Natural killer cell (primary cell): Measurements from ENCODE around the gene WDR49. TPM values are rescaled to one million over a fixed set of nuclear protein-coding genes. Genes with fewer than 3 reads are reported as not detected.

Source experiments
- ATAC-seq, 3 donors: fragments of 150-1000 bp in 2 of 3; fragments of 200-7000 bp in 1 of 3; cut with Tn5 transposase; 1 replicate in 1 of 3; 2 replicates in 2 of 3; pipeline ENCODE4 v1.10.0; 2021; ENCODE audit warnings: mild to moderate bottlenecking in 2 of 3, moderate library complexity in 2 of 3
- DNase-seq, 2 donors: peaks; one replicate each; pipeline versions ENCODE4 v3.0.0 to v3.0.0-alpha.2; 2013 to 2021; ENCODE audit warnings: mixed read lengths in 1 of 2
- H3K27ac ChIP-seq: one replicate; pipeline ENCODE4 v1.5.1; 2013; ENCODE audit warnings: mild to moderate bottlenecking, low read length
- H3K27me3 ChIP-seq: one replicate; pipeline ENCODE4 v1.6.1; 2013; ENCODE audit warnings: low read length; ENCODE audit not compliant: control insufficient read depth, insufficient read depth
- H3K36me3 ChIP-seq: one replicate; pipeline ENCODE4 v1.6.1; 2013; ENCODE audit warnings: low read length; ENCODE audit not compliant: control insufficient read depth, insufficient read depth
- H3K4me1 ChIP-seq: one replicate; pipeline ENCODE4 v1.6.1; 2013; ENCODE audit warnings: low read length; ENCODE audit not compliant: control insufficient read depth, insufficient read depth
- H3K4me3 ChIP-seq: one replicate; pipeline ENCODE4 v1.5.1; 2013; ENCODE audit warnings: low read length
- H3K9me3 ChIP-seq: one replicate; pipeline ENCODE4 v1.6.1; 2013; ENCODE audit warnings: low read length; ENCODE audit not compliant: control insufficient read depth, insufficient read depth
- H3K27ac Mint-ChIP-seq, 2 donors: one replicate each; pipeline ENCODE4 v1.8.0; 2022; ENCODE audit warnings: mild to moderate bottlenecking in 2 of 2, mixed read lengths in 2 of 2, moderate library complexity in 1 of 2
- H3K27me3 Mint-ChIP-seq, 2 donors: one replicate each; pipeline ENCODE4 v1.8.0; 2022; ENCODE audit warnings: low read depth in 2 of 2, mixed read lengths in 2 of 2
- H3K36me3 Mint-ChIP-seq: one replicate; pipeline ENCODE4 v1.8.0; 2022; ENCODE audit warnings: mixed read lengths
- H3K4me1 Mint-ChIP-seq, 2 donors: one replicate each; pipeline ENCODE4 v1.8.0; 2022; ENCODE audit warnings: mixed read lengths in 2 of 2
- H3K4me3 Mint-ChIP-seq: one replicate; pipeline ENCODE4 v1.8.0; 2022; ENCODE audit warnings: mild to moderate bottlenecking, moderate library complexity, mixed read lengths
- H3K9me3 Mint-ChIP-seq, 2 donors: one replicate each; pipeline ENCODE4 v1.8.0; 2022; ENCODE audit warnings: mixed read lengths in 2 of 2
- CTCF ChIP-seq: fragments of 200-600 bp; IDR thresholded peaks from one replicate; pipeline ENCODE4 v1.8.0; 2022; ENCODE audit warnings: antibody characterized with exemption
- WGBS: methylation state at CpG from one replicate; pipeline ENCODE4 v1.1.7; 2013; ENCODE audit warnings: missing lambda C conversion rate; ENCODE audit not compliant: insufficient coverage; 5-methylcytosine and 5-hydroxymethylcytosine counted together
- intact Hi-C: fragments of 100-400 bp; cut with micrococcal nuclease; formaldehyde crosslinking; loops from one replicate; pipeline ENCODE4 v1.14.2; 2022
- total RNA-seq, 4 donors: library from RNA; stranded (reverse); fragments of 120-200 nt in 1 of 4; gene quantifications; one replicate each; pipeline versions ENCODE4 v1.2.3 to v1.2.4, GENCODE V29; 2013 to 2022

The WDR49 gene
- total RNA-seq, 3 donors from 2014 or later (not counting 1 experiment from before 2014, with no cell fraction given): 1.4 to 1.9 (median 1.5) TPM

GRCh38 chr3:167456157-167456799 lies 197.5 kb downstream of the WDR49 start:
- Mint-ChIP-seq H3K9me3 (peaks cover 2 to 3% of the 10 kb centered on the region in 2 donors), H3K36me3 (no peaks in the 10 kb centered on the region), H3K4me3 (no peak overlapping the region), H3K4me1 (no peaks in the 10 kb centered on the region), H3K27ac (no peak overlapping the region), H3K27me3 (no peaks in the 10 kb centered on the region)
- H3K27me3 ChIP-seq: no peaks in the 10 kb centered on the region
- H3K9me3 ChIP-seq: no peaks in the 10 kb centered on the region
- 74% methylated on average over 5 of the region's 6 CpGs for WGBS
- H3K36me3 ChIP-seq: no peaks in the 10 kb centered on the region
- intact Hi-C loops: no loop called here
- H3K27ac ChIP-seq: no peak overlapping the region
- H3K4me1 ChIP-seq: no peaks in the 10 kb centered on the region
- H3K4me3 ChIP-seq: no peak overlapping the region
- no peak for TF ChIP-seq CTCF
- DNase-seq (no peak), ATAC-seq (no peak)

- no peaks in the 10 kb centered on the region for H3K36me3 Mint-ChIP-seq
- Histone ChIP-seq H3K9me3 (no peaks in the 10 kb centered on the region), H3K27ac (no peak overlapping the region), H3K36me3 (no peaks in the 10 kb centered on the region), H3K4me1 (no peaks in the 10 kb centered on the region), H3K27me3 (no peaks in the 10 kb centered on the region), H3K4me3 (no peak overlapping the region)
- no peak for TF ChIP-seq CTCF
- WGBS: 85% methylated on average over 1 of the region's 2 CpGs
- intact Hi-C loops: no loop called here
- peaks cover 2 to 3% of the 10 kb centered on the region in 2 donors for H3K9me3 Mint-ChIP-seq
- no peaks in the 10 kb centered on the region for H3K4me1 Mint-ChIP-seq
- H3K4me3 Mint-ChIP-seq: no peak overlapping the region
- no peak overlapping the region for H3K27ac Mint-ChIP-seq
- no peaks in the 10 kb centered on the region for H3K27me3 Mint-ChIP-seq
- DNase-seq (no peak), ATAC-seq (no peak)
These were observed 199.9 kb downstream of the WDR49 start for GRCh38 chr3:167453815-167454214.

GRCh38 chr3:167451282-167451681 lies 202.5 kb downstream of the WDR49 start:
- Histone ChIP-seq H3K27ac (no peak overlapping the region), H3K4me1 (no peaks in the 10 kb centered on the region), H3K27me3 (no peaks in the 10 kb centered on the region), H3K9me3 (no peaks in the 10 kb centered on the region), H3K4me3 (no peak overlapping the region), H3K36me3 (no peaks in the 10 kb centered on the region)
- no peaks in the 10 kb centered on the region for H3K4me1 Mint-ChIP-seq
- no peaks in the 10 kb centered on the region for H3K27me3 Mint-ChIP-seq
- no peak for TF ChIP-seq CTCF
- no peaks in the 10 kb centered on the region for H3K36me3 Mint-ChIP-seq
- H3K9me3 Mint-ChIP-seq: no peaks in the 10 kb centered on the region
- WGBS: 58% methylated on average over 1 of the region's 1 CpG
- intact Hi-C loops: no loop called here
- no peak overlapping the region for H3K27ac Mint-ChIP-seq
- DNase-seq: no peak
- H3K4me3 Mint-ChIP-seq: no peak overlapping the region
- no peak for ATAC-seq

- ATAC-seq (no peak), DNase-seq (no peak)
- no peaks in the 10 kb centered on the region for H3K36me3 ChIP-seq
- peaks cover 0 to 2% of the 10 kb centered on the region in 2 donors for H3K9me3 Mint-ChIP-seq
- H3K27me3 Mint-ChIP-seq: no peaks in the 10 kb centered on the region
- no peak overlapping the region for H3K4me3 Mint-ChIP-seq
- H3K27ac ChIP-seq: no peak overlapping the region
- H3K4me3 ChIP-seq: no peak overlapping the region
- H3K4me1 Mint-ChIP-seq: no peaks in the 10 kb centered on the region
- no peaks in the 10 kb centered on the region for H3K27me3 ChIP-seq
- TF ChIP-seq CTCF: no peak
- H3K4me1 ChIP-seq: no peaks in the 10 kb centered on the region
- H3K36me3 Mint-ChIP-seq: no peaks in the 10 kb centered on the region
- 100% methylated on average over 1 of the region's 2 CpGs for WGBS
- no peaks in the 10 kb centered on the region for H3K9me3 ChIP-seq
- no peak overlapping the region for H3K27ac Mint-ChIP-seq
- intact Hi-C loops: no loop called here
These were observed 203.1 kb downstream of the WDR49 start for GRCh38 chr3:167450675-167451074.
